Neural progenitor cell (in vitro differentiated cells): ENCODE data around the gene HYAL3. TPM values are rescaled to one million over a fixed set of nuclear protein-coding genes. Genes with fewer than 3 reads are reported as not detected.

Experiments
- DNase-seq: peaks from one replicate; pipeline ENCODE4 v3.0.0-alpha.2; 2016; ENCODE audit warnings: low spot score
- H2AFZ ChIP-seq: fragments of 200-600 bp; sonication (generic); replicated peaks from 2 replicates; pipeline ENCODE4 v1.6.1; 2016; ENCODE audit warnings: antibody characterized with exemption
- H3F3A ChIP-seq: fragments of 200-600 bp; sonication (generic); 2 replicates; pipeline ENCODE4 v1.6.1; 2016; ENCODE audit warnings: antibody characterized with exemption, low read depth
- H3K27ac ChIP-seq: fragments of 200-600 bp; sonication (generic); 2 replicates; pipeline ENCODE4 v1.5.1; 2016; ENCODE audit warnings: mild to moderate bottlenecking
- H3K27me3 ChIP-seq: fragments of 200-600 bp; sonication (generic); 2 replicates; pipeline ENCODE4 v1.6.1; 2016; ENCODE audit warnings: mild to moderate bottlenecking, moderate library complexity
- H3K36me3 ChIP-seq: fragments of 200-600 bp; sonication (generic); 2 replicates; pipeline ENCODE4 v1.5.1; 2016
- H3K4me1 ChIP-seq: fragments of 200-600 bp; sonication (generic); 2 replicates; pipeline ENCODE4 v1.6.1; 2016; ENCODE audit warnings: mixed run types
- H3K4me2 ChIP-seq: fragments of 200-600 bp; sonication (generic); 2 replicates; pipeline ENCODE4 v1.6.1; 2016
- H3K4me3 ChIP-seq: fragments of 200-600 bp; sonication (generic); 2 replicates; pipeline ENCODE4 v1.5.1; 2016
- H3K79me2 ChIP-seq: fragments of 200-600 bp; sonication (generic); 2 replicates; pipeline ENCODE4 v1.6.1; 2016; ENCODE audit warnings: low read depth
- H3K9ac ChIP-seq: fragments of 200-600 bp; sonication (generic); 2 replicates; pipeline ENCODE4 v1.6.1; 2016
- H3K9me3 ChIP-seq: fragments of 200-600 bp; sonication (generic); 2 replicates; pipeline ENCODE4 v1.5.1; 2016; ENCODE audit warnings: low read depth
- H4K20me1 ChIP-seq: fragments of 200-600 bp; sonication (generic); 2 replicates; pipeline ENCODE4 v1.6.1; 2016; ENCODE audit warnings: low read depth
- H3K27ac Mint-ChIP-seq: 3 replicates; pipeline ENCODE4 v1.8.0; 2021; ENCODE audit warnings: mixed read lengths
- H3K27me3 Mint-ChIP-seq: 2 replicates; pipeline ENCODE4 v1.8.0; 2022; ENCODE audit warnings: low read depth, mild to moderate bottlenecking, inconsistent platforms, moderate library complexity, mixed read lengths; ENCODE audit not compliant: insufficient read depth
- H3K36me3 Mint-ChIP-seq: 3 replicates; pipeline ENCODE4 v1.8.0; 2021; ENCODE audit warnings: mixed read lengths
- H3K4me1 Mint-ChIP-seq: 3 replicates; pipeline ENCODE4 v1.8.0; 2021; ENCODE audit warnings: mixed read lengths
- H3K4me3 Mint-ChIP-seq: 3 replicates; pipeline ENCODE4 v1.8.0; 2021; ENCODE audit warnings: mild to moderate bottlenecking, moderate library complexity, mixed read lengths
- H3K9me3 Mint-ChIP-seq: 3 replicates; pipeline ENCODE4 v1.8.0; 2020; ENCODE audit warnings: mixed read lengths
- EZH2 ChIP-seq: fragments of 200-600 bp; sonication (generic); IDR thresholded peaks from 2 replicates; pipeline ENCODE4 v1.6.1; 2017; ENCODE audit warnings: antibody characterized with exemption, mild to moderate bottlenecking, moderate library complexity
- EZH2phosphoT487 ChIP-seq: fragments of 200-600 bp; sonication (generic); IDR thresholded peaks from 2 replicates; pipeline ENCODE4 v1.6.1; 2017; ENCODE audit warnings: antibody characterized with exemption
- total RNA-seq: library from RNA; depleted of rRNA; stranded (reverse); fragments of >200 nt; gene quantifications from 2 replicates; pipeline ENCODE4 v1.2.3, GENCODE V29; 2015; ENCODE audit warnings: low replicate concordance
- TF ChIP-seq, protein P1 (sequence below): fragments of 200-600 bp; sonication (generic); IDR thresholded peaks from 2 replicates; pipeline ENCODE4 v1.5.1; 2017; ENCODE audit warnings: antibody characterized with exemption, mild to moderate bottlenecking

The HYAL3 gene
- total RNA-seq, 1 donor from 2014 or later, result 2.2 TPM

DNA sequence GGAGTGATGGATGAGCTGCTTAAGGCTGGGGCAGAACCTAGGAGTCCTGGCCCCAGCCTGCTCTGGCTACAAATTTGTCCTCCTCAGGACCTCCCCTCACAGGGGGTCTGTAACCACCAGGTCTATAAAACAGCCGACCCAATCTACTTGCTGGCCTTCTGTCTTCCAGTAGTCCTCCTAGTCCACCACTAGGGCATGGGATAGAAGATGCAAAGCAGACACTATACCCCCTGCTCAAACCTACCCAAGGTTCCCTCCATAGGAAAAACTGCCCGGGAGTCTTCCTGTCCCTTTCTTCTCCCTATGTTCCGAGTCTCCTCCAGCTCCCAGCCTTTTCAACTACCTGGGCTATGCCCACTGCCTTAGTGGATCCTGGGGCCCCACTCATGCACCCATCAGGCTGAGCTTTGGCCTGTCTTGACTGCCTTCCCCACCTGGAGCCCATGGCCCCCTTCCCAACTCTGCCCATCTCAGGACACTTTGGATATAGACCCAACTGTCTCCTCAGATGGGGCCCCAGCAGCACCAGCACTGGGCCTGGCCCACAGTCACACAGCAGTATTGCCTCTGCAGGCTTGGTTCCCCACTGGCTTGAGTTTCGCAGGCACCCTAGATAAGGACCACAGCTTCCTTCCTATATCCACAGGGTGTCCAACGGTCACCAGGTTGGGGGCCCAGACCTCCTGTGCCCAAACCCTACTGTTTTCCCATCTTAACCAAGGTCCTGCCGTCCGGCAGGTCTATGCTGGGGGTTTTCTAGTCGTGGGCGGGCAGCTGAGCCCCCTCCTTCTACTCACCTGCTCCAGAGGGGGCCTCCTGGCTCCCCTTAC lies 1.1 kb downstream of the HYAL3 start:
- Mint-ChIP-seq H3K27ac (no peak overlapping the region), H3K36me3 (peaks cover 1% of the 10 kb centered on the region)
- peaks cover 7% of the 10 kb centered on the region for H3K4me1 ChIP-seq

DNA sequence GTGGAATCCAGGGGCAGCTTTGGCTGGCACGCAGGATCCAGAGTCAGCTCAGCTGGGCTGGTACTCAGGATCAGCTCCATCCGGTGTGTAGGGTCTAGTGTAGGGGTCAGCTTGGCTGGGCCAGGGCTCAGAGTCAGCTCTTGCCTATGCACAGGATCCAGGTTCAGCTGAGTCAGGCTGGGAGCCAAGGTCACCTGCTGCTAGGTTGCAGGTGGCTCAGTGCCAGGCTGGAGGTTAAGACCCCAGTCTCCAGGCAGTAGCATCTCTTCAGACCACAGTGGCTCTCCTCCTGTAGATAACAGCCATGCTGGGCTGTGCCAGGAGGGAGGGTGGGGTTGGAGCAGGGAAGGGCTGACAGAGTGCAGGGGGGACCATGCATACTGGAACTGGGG lies 1.8 kb downstream of the HYAL3 start:
- Histone ChIP-seq H3K27me3 (no peaks in the 10 kb centered on the region), H3K36me3 (no peaks in the 10 kb centered on the region), H3K79me2 (no peaks in the 10 kb centered on the region), H3K4me2 (no peak overlapping the region), H4K20me1 (peaks cover 6% of the 10 kb centered on the region), H2AFZ (no peak overlapping the region), H3K4me3 (no peak overlapping the region), H3K9me3 (no peaks in the 10 kb centered on the region), H3F3A (no peaks in the 10 kb centered on the region), H3K27ac (no peak overlapping the region), H3K9ac (no peak overlapping the region), H3K4me1 (peaks cover 10% of the 10 kb centered on the region)
- no peak for TF ChIP-seq EZH2
- TF ChIP-seq, protein P1, sequence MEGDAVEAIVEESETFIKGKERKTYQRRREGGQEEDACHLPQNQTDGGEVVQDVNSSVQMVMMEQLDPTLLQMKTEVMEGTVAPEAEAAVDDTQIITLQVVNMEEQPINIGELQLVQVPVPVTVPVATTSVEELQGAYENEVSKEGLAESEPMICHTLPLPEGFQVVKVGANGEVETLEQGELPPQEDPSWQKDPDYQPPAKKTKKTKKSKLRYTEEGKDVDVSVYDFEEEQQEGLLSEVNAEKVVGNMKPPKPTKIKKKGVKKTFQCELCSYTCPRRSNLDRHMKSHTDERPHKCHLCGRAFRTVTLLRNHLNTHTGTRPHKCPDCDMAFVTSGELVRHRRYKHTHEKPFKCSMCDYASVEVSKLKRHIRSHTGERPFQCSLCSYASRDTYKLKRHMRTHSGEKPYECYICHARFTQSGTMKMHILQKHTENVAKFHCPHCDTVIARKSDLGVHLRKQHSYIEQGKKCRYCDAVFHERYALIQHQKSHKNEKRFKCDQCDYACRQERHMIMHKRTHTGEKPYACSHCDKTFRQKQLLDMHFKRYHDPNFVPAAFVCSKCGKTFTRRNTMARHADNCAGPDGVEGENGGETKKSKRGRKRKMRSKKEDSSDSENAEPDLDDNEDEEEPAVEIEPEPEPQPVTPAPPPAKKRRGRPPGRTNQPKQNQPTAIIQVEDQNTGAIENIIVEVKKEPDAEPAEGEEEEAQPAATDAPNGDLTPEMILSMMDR, result no peak
- Mint-ChIP-seq H3K4me1 (peaks cover 29% of the 10 kb centered on the region), H3K27ac (no peak overlapping the region), H3K4me3 (peak overlapping the region; percentile 96), H3K9me3 (no peaks in the 10 kb centered on the region), H3K27me3 (peaks cover 9% of the 10 kb centered on the region), H3K36me3 (peaks cover 1% of the 10 kb centered on the region)
- peak; percentile 1 for DNase-seq

More for the DNA sequence above, 1.1 kb downstream of the HYAL3 start:
- TF ChIP-seq EZH2phosphoT487 (no peak), EZH2 (no peak)
- TF ChIP-seq, protein P1, result peak; percentile 16
- DNase-seq, result peak; percentile 13
- peaks cover 9% of the 10 kb centered on the region for H3K27me3 Mint-ChIP-seq
- H3F3A ChIP-seq, result no peaks in the 10 kb centered on the region
- no peaks in the 10 kb centered on the region for H3K27me3 ChIP-seq
- peak overlapping the region; percentile 96 for H3K4me3 Mint-ChIP-seq
- H2AFZ ChIP-seq, result no peak overlapping the region
- no peaks in the 10 kb centered on the region for H3K9me3 Mint-ChIP-seq
- no peaks in the 10 kb centered on the region for H3K79me2 ChIP-seq
- peaks cover 6% of the 10 kb centered on the region for H4K20me1 ChIP-seq
- no peaks in the 10 kb centered on the region for H3K9me3 ChIP-seq
- peak overlapping the region; percentile 45 for H3K9ac ChIP-seq
- H3K4me2 ChIP-seq, result peak overlapping the region; percentile 99
- peak overlapping the region; percentile 91 for H3K4me3 ChIP-seq
- peaks cover 25% of the 10 kb centered on the region for H3K4me1 Mint-ChIP-seq
- no peak overlapping the region for H3K27ac ChIP-seq
- H3K36me3 ChIP-seq, result no peaks in the 10 kb centered on the region

GRCh38 chr3:50296721-50297383 lies 2.4 kb downstream of the HYAL3 start:
- Histone ChIP-seq H3K4me3 (no peak overlapping the region), H3K9me3 (no peaks in the 10 kb centered on the region), H3K4me2 (no peak overlapping the region), H4K20me1 (peaks cover 6% of the 10 kb centered on the region), H3K27ac (no peak overlapping the region), H3K4me1 (peaks cover 10% of the 10 kb centered on the region), H3K79me2 (peaks cover 2% of the 10 kb centered on the region), H3K9ac (no peak overlapping the region), H3K27me3 (no peaks in the 10 kb centered on the region), H3K36me3 (no peaks in the 10 kb centered on the region), H2AFZ (no peak overlapping the region), H3F3A (no peaks in the 10 kb centered on the region)
- Mint-ChIP-seq H3K36me3 (peaks cover 1% of the 10 kb centered on the region), H3K4me1 (peaks cover 27% of the 10 kb centered on the region), H3K27me3 (peaks cover 9% of the 10 kb centered on the region), H3K4me3 (peak overlapping the region; percentile 48), H3K27ac (no peak overlapping the region), H3K9me3 (no peaks in the 10 kb centered on the region)
- TF ChIP-seq, protein P1, result no peak
- TF ChIP-seq EZH2phosphoT487, result no peak
- DNase-seq, result peak; percentile 1
